ENCODE data around the gene TRUB2.

Gene TRUB2

GRCh38 chr9:128314697-128315096 lies 7.5 kb downstream of the TRUB2 start:
- H4K91ac ChIP-seq (ENCODE audit: low read length): no peak overlapping the region
- H2AK5ac ChIP-seq (ENCODE audit: low read length, severe bottlenecking): no peak overlapping the region
- H3K18ac ChIP-seq (ENCODE audit: low read depth in 1 of 2, low read length in 2 of 2): no peak overlapping the region
- WGBS: 91% methylated on average over 3 of the region's 4 CpGs
- peaks cover 59 to 60% of the 10 kb centered on the region in 2 experiments for H3K36me3 ChIP-seq (ENCODE audit: control insufficient read depth in 1 of 2, insufficient read depth in 2 of 2, low read depth in 1 of 2, low read length in 2 of 2)
- no peak overlapping the region for H3K4me3 ChIP-seq (ENCODE audit: insufficient read depth in 1 of 2, low read depth in 1 of 2, low read length in 2 of 2)
- no peak overlapping the region for H3K23ac ChIP-seq (ENCODE audit: low read length in 2 of 2)
- H2BK5ac ChIP-seq (ENCODE audit: low read depth, low read length, poor library complexity, severe bottlenecking): no peak overlapping the region
- no peak overlapping the region for H4K8ac ChIP-seq (ENCODE audit: low read length)
- H3K4me2 ChIP-seq (ENCODE audit: low read length, poor library complexity, severe bottlenecking): no peak overlapping the region
- H2BK12ac ChIP-seq (ENCODE audit: low read length in 2 of 2): no peak overlapping the region
- H3K27me3 ChIP-seq (ENCODE audit: control insufficient read depth in 1 of 2, insufficient read depth in 1 of 2, low read length in 2 of 2): no peaks in the 10 kb centered on the region
- H3K4ac ChIP-seq (ENCODE audit: low read depth in 1 of 2, low read length in 2 of 2): no peak overlapping the region
- no peak overlapping the region for H2BK120ac ChIP-seq (ENCODE audit: low read depth, low read length)
- no peak overlapping the region for H3K27ac ChIP-seq (ENCODE audit: low read length, poor library complexity, severe bottlenecking)
- H3K9ac ChIP-seq (ENCODE audit: low read length): no peak overlapping the region
- H3K79me1 ChIP-seq (replicated peaks; ENCODE audit: low read length, poor library complexity, severe bottlenecking): peaks cover 9% of the 10 kb centered on the region
- no peaks in the 10 kb centered on the region for H3K4me1 ChIP-seq (ENCODE audit: control insufficient read depth, insufficient read depth, low read depth, low read length)
- no peak overlapping the region for H2BK15ac ChIP-seq (ENCODE audit: low read depth, poor library complexity, severe bottlenecking)
- no peak overlapping the region for H3K14ac ChIP-seq (ENCODE audit: low read length in 2 of 2)
- no peak overlapping the region for H2AFZ ChIP-seq (ENCODE audit: low read depth, low read length)
- DNase-seq: no peak
- H3K9me3 ChIP-seq (ENCODE audit: control insufficient read depth, low read length): no peaks in the 10 kb centered on the region

- Histone ChIP-seq H3K36me3 (ENCODE audit: control insufficient read depth in 1 of 2, insufficient read depth in 2 of 2, low read depth in 1 of 2, low read length in 2 of 2) (peaks cover 51% of the 10 kb centered on the region in 2 experiments), H2BK5ac (ENCODE audit: low read depth, low read length, poor library complexity, severe bottlenecking) (no peak overlapping the region), H2AK5ac (ENCODE audit: low read length, severe bottlenecking) (no peak overlapping the region), H2BK15ac (ENCODE audit: low read depth, poor library complexity, severe bottlenecking) (no peak overlapping the region), H3K27me3 (ENCODE audit: control insufficient read depth in 1 of 2, insufficient read depth in 1 of 2, low read length in 2 of 2) (no peaks in the 10 kb centered on the region), H3K4me1 (ENCODE audit: control insufficient read depth, insufficient read depth, low read depth, low read length) (peaks cover 4% of the 10 kb centered on the region), H2BK120ac (ENCODE audit: low read depth, low read length) (no peak overlapping the region), H3K4me2 (ENCODE audit: low read length, poor library complexity, severe bottlenecking) (no peak overlapping the region), H3K18ac (ENCODE audit: low read depth in 1 of 2, low read length in 2 of 2) (no peak overlapping the region), H3K27ac (ENCODE audit: low read length, poor library complexity, severe bottlenecking) (no peak overlapping the region), H2BK12ac (ENCODE audit: low read length in 2 of 2) (no peak overlapping the region), H3K4me3 (ENCODE audit: insufficient read depth in 1 of 2, low read depth in 1 of 2, low read length in 2 of 2) (no peak overlapping the region), H2AFZ (ENCODE audit: low read depth, low read length) (no peak overlapping the region), H3K79me1 (replicated peaks; ENCODE audit: low read length, poor library complexity, severe bottlenecking) (peaks cover 2% of the 10 kb centered on the region), H3K9me3 (ENCODE audit: control insufficient read depth, low read length) (no peaks in the 10 kb centered on the region), H3K14ac (ENCODE audit: low read length in 2 of 2) (no peak overlapping the region), H3K4ac (ENCODE audit: low read depth in 1 of 2, low read length in 2 of 2) (no peak overlapping the region), H4K8ac (ENCODE audit: low read length) (no peak overlapping the region), H3K23ac (ENCODE audit: low read length in 2 of 2) (no peak overlapping the region), H3K9ac (ENCODE audit: low read length) (no peak overlapping the region), H4K91ac (ENCODE audit: low read length) (no peak overlapping the region)
- DNase-seq: no peak
- WGBS: 97% methylated on average over 10 of the region's 10 CpGs
These were observed 11.8 kb downstream of the TRUB2 start for GRCh38 chr9:128310461-128310860.

DNA sequence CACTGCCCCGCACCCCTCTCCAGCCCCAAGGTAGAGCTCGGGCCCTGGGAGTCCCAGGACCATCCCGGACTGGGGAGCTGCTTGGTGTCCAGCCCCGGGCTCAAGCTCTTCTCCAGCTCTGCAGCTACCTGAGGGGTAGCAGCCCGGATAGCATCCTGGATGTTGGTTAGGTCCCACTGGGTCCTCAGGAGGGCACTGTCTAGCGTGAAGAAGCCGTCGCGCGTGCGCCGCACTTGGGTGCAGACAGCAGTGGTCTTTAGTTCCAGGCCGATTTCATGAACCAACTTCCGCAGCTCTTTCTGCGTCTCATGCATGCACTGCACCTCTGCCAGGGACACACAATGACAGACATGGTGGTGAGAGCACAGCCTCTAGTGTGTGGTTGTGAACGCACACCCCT lies 12.7 kb downstream of the TRUB2 start:
- Histone ChIP-seq H3K9ac (ENCODE audit: low read length) (no peak overlapping the region), H3K36me3 (ENCODE audit: control insufficient read depth in 1 of 2, insufficient read depth in 2 of 2, low read depth in 1 of 2, low read length in 2 of 2) (peaks cover 43 to 44% of the 10 kb centered on the region in 2 experiments), H3K4ac (ENCODE audit: low read depth in 1 of 2, low read length in 2 of 2) (no peak overlapping the region), H3K18ac (ENCODE audit: low read depth in 1 of 2, low read length in 2 of 2) (no peak overlapping the region), H3K4me2 (ENCODE audit: low read length, poor library complexity, severe bottlenecking) (no peak overlapping the region), H3K4me1 (ENCODE audit: control insufficient read depth, insufficient read depth, low read depth, low read length) (peaks cover 4% of the 10 kb centered on the region), H2BK5ac (ENCODE audit: low read depth, low read length, poor library complexity, severe bottlenecking) (no peak overlapping the region), H3K23ac (ENCODE audit: low read length in 2 of 2) (no peak overlapping the region), H3K9me3 (ENCODE audit: control insufficient read depth, low read length) (no peaks in the 10 kb centered on the region), H2BK15ac (ENCODE audit: low read depth, poor library complexity, severe bottlenecking) (no peak overlapping the region), H3K27ac (ENCODE audit: low read length, poor library complexity, severe bottlenecking) (no peak overlapping the region), H2AFZ (ENCODE audit: low read depth, low read length) (no peak overlapping the region), H2AK5ac (ENCODE audit: low read length, severe bottlenecking) (no peak overlapping the region), H2BK120ac (ENCODE audit: low read depth, low read length) (no peak overlapping the region), H4K8ac (ENCODE audit: low read length) (no peak overlapping the region), H3K79me1 (replicated peaks; ENCODE audit: low read length, poor library complexity, severe bottlenecking) (no peaks in the 10 kb centered on the region), H3K14ac (ENCODE audit: low read length in 2 of 2) (no peak overlapping the region), H3K27me3 (ENCODE audit: control insufficient read depth in 1 of 2, insufficient read depth in 1 of 2, low read length in 2 of 2) (no peaks in the 10 kb centered on the region), H2BK12ac (ENCODE audit: low read length in 2 of 2) (no peak overlapping the region), H3K4me3 (ENCODE audit: insufficient read depth in 1 of 2, low read depth in 1 of 2, low read length in 2 of 2) (no peak overlapping the region), H4K91ac (ENCODE audit: low read length) (no peak overlapping the region)
- DNase-seq: no peak
- WGBS: 99% methylated on average over 16 of the region's 16 CpGs

- Histone ChIP-seq H3K23ac (ENCODE audit: low read length in 2 of 2) (no peak overlapping the region), H2BK12ac (ENCODE audit: low read length in 2 of 2) (no peak overlapping the region), H2BK5ac (ENCODE audit: low read depth, low read length, poor library complexity, severe bottlenecking) (no peak overlapping the region), H3K36me3 (ENCODE audit: control insufficient read depth in 1 of 2, insufficient read depth in 2 of 2, low read depth in 1 of 2, low read length in 2 of 2) (peaks cover 14 to 16% of the 10 kb centered on the region in 2 experiments), H3K27ac (ENCODE audit: low read length, poor library complexity, severe bottlenecking) (no peak overlapping the region), H4K91ac (ENCODE audit: low read length) (no peak overlapping the region), H3K18ac (ENCODE audit: low read depth in 1 of 2, low read length in 2 of 2) (no peak overlapping the region), H3K9ac (ENCODE audit: low read length) (peak overlapping the region; percentile 57), H4K8ac (ENCODE audit: low read length) (no peak overlapping the region), H3K4me2 (ENCODE audit: low read length, poor library complexity, severe bottlenecking) (no peak overlapping the region), H3K4me1 (ENCODE audit: control insufficient read depth, insufficient read depth, low read depth, low read length) (peaks cover 6% of the 10 kb centered on the region), H3K4ac (ENCODE audit: low read depth in 1 of 2, low read length in 2 of 2) (no peak overlapping the region), H3K14ac (ENCODE audit: low read length in 2 of 2) (no peak overlapping the region), H3K79me1 (replicated peaks; ENCODE audit: low read length, poor library complexity, severe bottlenecking) (no peaks in the 10 kb centered on the region), H2AK5ac (ENCODE audit: low read length, severe bottlenecking) (no peak overlapping the region), H3K9me3 (ENCODE audit: control insufficient read depth, low read length) (no peaks in the 10 kb centered on the region), H3K4me3 (ENCODE audit: insufficient read depth in 1 of 2, low read depth in 1 of 2, low read length in 2 of 2) (no peak overlapping the region), H2AFZ (ENCODE audit: low read depth, low read length) (no peak overlapping the region), H3K27me3 (ENCODE audit: control insufficient read depth in 1 of 2, insufficient read depth in 1 of 2, low read length in 2 of 2) (no peaks in the 10 kb centered on the region), H2BK15ac (ENCODE audit: low read depth, poor library complexity, severe bottlenecking) (no peak overlapping the region), H2BK120ac (ENCODE audit: low read depth, low read length) (no peak overlapping the region)
- 81% methylated on average over 5 of the region's 5 CpGs for WGBS
- no peak for DNase-seq
These were observed 17.3 kb downstream of the TRUB2 start for GRCh38 chr9:128304971-128305288.

All from mesenchymal stem cell (in vitro differentiated cells and primary cell).